Cardiac muscle cell (in vitro differentiated cells and primary cell): ENCODE measurements around the gene ASCL4. TPM values are rescaled to one million over a fixed set of nuclear protein-coding genes. Genes with fewer than 3 reads are reported as not detected.

Experiments
- DNase-seq, 2 donors: peaks; one replicate each; pipeline versions ENCODE4 v3.0.0 to v3.0.0-alpha.2; 2010 to 2017; ENCODE audit warnings: low read depth in 1 of 2, low spot score in 1 of 2
- H3K27ac ChIP-seq: fragments of 200-600 bp; sonication (generic); 2 replicates; pipeline ENCODE4 v1.5.1; 2016
- H3K27me3 ChIP-seq: fragments of 200-600 bp; sonication (generic); 2 replicates; pipeline ENCODE4 v1.6.0; 2016; ENCODE audit warnings: control low read depth
- H3K36me3 ChIP-seq: fragments of 200-600 bp; sonication (generic); 2 replicates; pipeline ENCODE4 v1.5.1; 2016; ENCODE audit warnings: control low read depth
- H3K4me1 ChIP-seq: fragments of 200-600 bp; sonication (generic); 2 replicates; pipeline ENCODE4 v1.8.1; 2017; ENCODE audit warnings: low read depth, mild to moderate bottlenecking, mixed run types
- H3K4me3 ChIP-seq: fragments of 200-600 bp; sonication (generic); 2 replicates; pipeline ENCODE4 v1.5.1; 2016; ENCODE audit warnings: mild to moderate bottlenecking
- H3K9me3 ChIP-seq: fragments of 200-600 bp; sonication (generic); 2 replicates; pipeline ENCODE4 v1.5.1; 2017; ENCODE audit warnings: low read depth, mild to moderate bottlenecking, control low read depth
- polyA plus RNA-seq: library from polyadenylated mRNA; unstranded; fragments of >200 nt; fragmentation: Nextera tagmentation; extraction: Ambion mirVana; gene quantifications from 2 replicates; pipeline ENCODE4 v1.2.1, GENCODE V29; 2016
- total RNA-seq: library from RNA; depleted of rRNA; stranded (reverse); fragments of >200 nt; gene quantifications from 2 replicates; pipeline ENCODE4 v1.2.3, GENCODE V29; 2016
- TF ChIP-seq, protein P1 (sequence below): IDR thresholded peaks from 2 replicates; pipeline ENCODE4 v1.5.1; 2012; ENCODE audit warnings: low read depth, mild to moderate bottlenecking, low read length

Gene ASCL4
- total and polyA plus RNA-seq, 2 experiments from 2014 or later: not detected

DNA sequence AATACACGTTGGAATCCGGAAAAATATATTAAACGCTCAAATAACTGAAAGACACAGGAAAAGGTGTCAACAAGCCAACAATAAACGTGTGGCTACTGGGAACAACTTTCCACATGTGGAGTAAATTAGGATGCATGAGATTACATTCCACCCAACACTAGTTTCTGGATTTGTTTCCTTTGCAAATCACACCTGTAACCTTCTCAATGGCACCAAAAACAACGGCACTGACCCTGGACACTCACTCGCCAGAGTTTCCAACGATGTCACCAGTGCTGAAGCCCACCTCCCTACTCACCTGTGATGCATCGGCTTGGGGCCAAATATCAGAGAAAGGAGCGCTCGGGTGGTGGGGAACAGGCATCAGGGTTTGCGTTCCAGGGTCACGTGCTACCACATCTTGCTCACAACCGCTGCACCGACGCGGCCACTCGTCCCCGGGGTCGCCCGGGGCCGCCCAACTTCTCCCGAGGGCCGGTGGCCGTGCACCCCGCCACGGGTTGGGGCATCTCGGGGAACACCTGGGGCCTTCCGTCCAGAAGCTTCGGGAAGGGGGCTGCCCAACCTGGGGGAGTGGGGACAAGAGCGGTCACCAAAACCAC is 14.2 kb upstream of the ASCL4 start:
- Histone ChIP-seq H3K27ac (peak overlapping the region; percentile 56), H3K36me3 (peaks cover 15% of the 10 kb centered on the region), H3K9me3 (no peaks in the 10 kb centered on the region), H3K27me3 (peaks cover 11% of the 10 kb centered on the region), H3K4me1 (peaks cover 8% of the 10 kb centered on the region), H3K4me3 (peak overlapping the region; percentile 100)
- TF ChIP-seq, protein P1, sequence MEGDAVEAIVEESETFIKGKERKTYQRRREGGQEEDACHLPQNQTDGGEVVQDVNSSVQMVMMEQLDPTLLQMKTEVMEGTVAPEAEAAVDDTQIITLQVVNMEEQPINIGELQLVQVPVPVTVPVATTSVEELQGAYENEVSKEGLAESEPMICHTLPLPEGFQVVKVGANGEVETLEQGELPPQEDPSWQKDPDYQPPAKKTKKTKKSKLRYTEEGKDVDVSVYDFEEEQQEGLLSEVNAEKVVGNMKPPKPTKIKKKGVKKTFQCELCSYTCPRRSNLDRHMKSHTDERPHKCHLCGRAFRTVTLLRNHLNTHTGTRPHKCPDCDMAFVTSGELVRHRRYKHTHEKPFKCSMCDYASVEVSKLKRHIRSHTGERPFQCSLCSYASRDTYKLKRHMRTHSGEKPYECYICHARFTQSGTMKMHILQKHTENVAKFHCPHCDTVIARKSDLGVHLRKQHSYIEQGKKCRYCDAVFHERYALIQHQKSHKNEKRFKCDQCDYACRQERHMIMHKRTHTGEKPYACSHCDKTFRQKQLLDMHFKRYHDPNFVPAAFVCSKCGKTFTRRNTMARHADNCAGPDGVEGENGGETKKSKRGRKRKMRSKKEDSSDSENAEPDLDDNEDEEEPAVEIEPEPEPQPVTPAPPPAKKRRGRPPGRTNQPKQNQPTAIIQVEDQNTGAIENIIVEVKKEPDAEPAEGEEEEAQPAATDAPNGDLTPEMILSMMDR: no peak
- peak; percentile 13 to 48 for DNase-seq

DNA sequence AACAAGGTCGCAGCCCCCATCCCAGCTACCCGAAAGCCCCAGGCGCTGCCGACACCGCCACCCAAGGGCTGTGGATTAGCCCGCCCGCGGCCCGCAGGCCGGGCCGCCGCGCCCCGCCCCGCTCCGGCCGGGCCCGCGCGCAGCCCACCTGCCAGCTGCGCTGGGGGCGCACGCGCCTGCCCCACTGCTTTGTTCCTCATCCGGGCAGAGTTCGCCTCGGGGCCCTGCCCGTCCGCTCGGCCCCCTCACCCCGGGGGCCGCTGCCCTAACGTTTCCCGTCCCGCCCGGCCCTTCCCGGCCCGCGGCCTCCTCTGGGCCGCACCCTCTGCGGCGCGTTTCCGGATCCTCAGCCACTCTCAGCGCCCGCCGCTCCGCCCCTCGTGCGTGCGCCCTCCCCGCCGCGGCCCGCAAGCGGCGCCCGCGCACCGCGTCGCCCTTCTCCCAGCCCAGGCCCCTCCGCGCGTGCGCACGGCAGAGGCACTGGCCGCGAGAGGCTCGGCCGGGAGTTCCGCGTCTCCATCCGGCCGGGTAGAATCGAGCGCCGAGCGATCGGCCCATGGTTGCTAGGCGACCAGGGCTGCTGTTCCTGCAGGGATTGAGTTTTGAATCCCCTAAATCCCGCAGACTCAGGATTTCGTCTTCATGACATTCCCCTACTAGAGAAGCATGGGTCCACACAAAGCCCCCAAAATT is 13.5 kb upstream of the ASCL4 start, which contains the start of gene PRDM4:
Gene PRDM4, minus strand, starts transcription at position 329 of the 693 bp plus-strand sequence. CDS start 622 bp downstream, outside the sequence.
- Histone ChIP-seq H3K4me1 (peaks cover 8% of the 10 kb centered on the region), H3K4me3 (peak within 1 kb of the TSS; percentile 100), H3K9me3 (no peaks in the 10 kb centered on the region), H3K27me3 (peaks cover 11% of the 10 kb centered on the region), H3K36me3 (peaks cover 9% of the 10 kb centered on the region), H3K27ac (peak within 1 kb of the TSS; percentile 56)
- peak; percentile 97 to 98 for DNase-seq
- TF ChIP-seq, protein P1: no peak

DNA sequence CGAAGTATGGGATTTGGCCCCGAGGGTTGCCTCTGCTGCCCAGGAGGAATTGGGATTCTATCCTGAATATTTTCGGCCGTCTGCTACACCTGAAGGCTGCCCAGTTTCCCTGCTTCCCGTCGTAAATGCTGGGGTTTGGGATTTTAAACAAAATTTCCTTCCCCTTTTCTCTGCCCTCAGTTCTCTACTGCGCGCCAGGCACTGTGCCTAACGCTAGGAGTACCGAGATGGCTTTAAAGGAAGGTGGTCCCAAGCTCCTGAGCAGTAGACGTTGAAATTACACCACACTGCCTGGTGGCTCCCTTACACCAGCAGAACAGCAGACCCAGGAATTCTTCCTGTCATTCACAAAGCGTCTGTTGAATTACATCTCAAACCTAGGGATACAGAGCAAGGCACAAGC is 13.0 kb upstream of the ASCL4 start:
- DNase-seq: peak; percentile 12 to 37
- Histone ChIP-seq H3K4me1 (peaks cover 8% of the 10 kb centered on the region), H3K36me3 (peaks cover 3% of the 10 kb centered on the region), H3K27me3 (peaks cover 11% of the 10 kb centered on the region), H3K27ac (peak overlapping the region; percentile 23), H3K4me3 (peak overlapping the region; percentile 100), H3K9me3 (no peaks in the 10 kb centered on the region)
- TF ChIP-seq, protein P1: no peak

DNA sequence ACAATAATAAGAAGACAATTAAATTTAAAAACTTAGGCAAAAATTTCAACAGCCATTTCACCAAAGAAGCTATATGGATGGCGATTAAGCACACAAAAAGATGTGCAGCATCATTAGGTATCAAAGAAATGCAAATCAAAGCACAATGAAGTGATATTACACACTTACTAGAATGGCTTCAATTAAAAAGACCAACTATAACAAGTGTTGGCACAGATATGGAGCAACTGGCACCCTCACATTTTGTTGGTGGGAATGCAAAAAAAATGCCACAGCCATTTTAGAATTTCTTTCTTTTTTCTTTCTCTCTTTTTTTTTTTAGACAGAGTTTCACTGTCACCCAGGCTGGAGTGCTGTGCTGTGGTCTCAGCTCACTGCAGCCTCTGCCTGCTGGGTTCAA is 11.6 kb upstream of the ASCL4 start:
- Histone ChIP-seq H3K36me3 (no peaks in the 10 kb centered on the region), H3K27ac (no peak overlapping the region), H3K27me3 (peaks cover 11% of the 10 kb centered on the region), H3K4me3 (no peak overlapping the region), H3K9me3 (no peaks in the 10 kb centered on the region), H3K4me1 (peaks cover 8% of the 10 kb centered on the region)
- TF ChIP-seq, protein P1: no peak
- DNase-seq: no peak

DNA sequence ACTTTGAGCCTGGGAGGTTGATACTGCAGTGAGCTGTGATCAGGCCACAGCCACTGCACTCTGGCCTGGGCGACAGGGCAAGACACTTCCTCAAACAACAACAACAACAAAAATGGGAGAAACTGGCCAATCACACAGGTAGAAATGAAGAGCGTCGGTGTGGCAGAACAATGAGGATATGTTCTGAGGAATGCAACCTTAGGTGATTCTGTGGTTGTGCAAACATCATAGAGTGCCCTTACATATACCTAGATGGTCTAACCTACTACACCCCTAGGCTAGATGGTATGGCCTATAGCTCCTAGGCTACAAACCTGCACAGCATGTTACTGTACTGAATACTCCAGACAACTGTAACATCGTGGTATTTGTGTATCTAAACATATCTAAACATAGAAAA is 9.9 kb upstream of the ASCL4 start:
- TF ChIP-seq, protein P1: no peak
- H3K27ac ChIP-seq: no peak overlapping the region
- H3K4me3 ChIP-seq: no peak overlapping the region
- H3K9me3 ChIP-seq: no peaks in the 10 kb centered on the region
- H3K27me3 ChIP-seq: peaks cover 15% of the 10 kb centered on the region
- H3K36me3 ChIP-seq: no peaks in the 10 kb centered on the region
- H3K4me1 ChIP-seq: peaks cover 8% of the 10 kb centered on the region
- no peak for DNase-seq
